Kidney capillary endothelial cell (primary cell): ENCODE results near the gene GFRA3.

Source experiments
- DNase-seq: peaks from one replicate; pipeline ENCODE4 v3.0.0-alpha.2; 2018; ENCODE audit warnings: low spot score

Gene GFRA3

GRCh38 chr5:138246822-138247221 is 27.6 kb downstream of the GFRA3 start:
- DNase-seq = no peak

- DNase-seq = no peak
Observed at GRCh38 chr5:138246334-138246733, 28.1 kb downstream of the GFRA3 start.

- no peak for DNase-seq
Observed at GRCh38 chr5:138245717-138246116, 28.7 kb downstream of the GFRA3 start.

- DNase-seq = no peak
Observed at GRCh38 chr5:138243794-138244193, 30.6 kb downstream of the GFRA3 start.

- peak; percentile 30 for DNase-seq
Observed at GRCh38 chr5:138241688-138242571, 32.5 kb downstream of the GFRA3 start.

- no peak for DNase-seq
Observed at GRCh38 chr5:138240650-138241385, 33.6 kb downstream of the GFRA3 start.

GRCh38 chr5:138238034-138238433 is 36.4 kb downstream of the GFRA3 start:
- no peak for DNase-seq

- DNase-seq = no peak
Observed at GRCh38 chr5:138234651-138235050, 39.8 kb downstream of the GFRA3 start.

GRCh38 chr5:138233280-138233679 is 41.1 kb downstream of the GFRA3 start:
- DNase-seq = no peak

GRCh38 chr5:138230981-138231589 is 43.3 kb downstream of the GFRA3 start:
- no peak for DNase-seq

- DNase-seq = no peak
Observed at GRCh38 chr5:138230261-138230660, 44.2 kb downstream of the GFRA3 start.

GRCh38 chr5:138229387-138229786 is 45.0 kb downstream of the GFRA3 start:
- DNase-seq = no peak

GRCh38 chr5:138226910-138227309 is 47.5 kb downstream of the GFRA3 start:
- DNase-seq = no peak

GRCh38 chr5:138224712-138225111 is 49.7 kb downstream of the GFRA3 start:
- no peak for DNase-seq

- DNase-seq = no peak
Observed at GRCh38 chr5:138223532-138223931, 50.9 kb downstream of the GFRA3 start.

- no peak for DNase-seq
Observed at GRCh38 chr5:138216799-138217198, 57.6 kb downstream of the GFRA3 start.

GRCh38 chr5:138213161-138214029 is 61.0 kb downstream of the GFRA3 start, which contains the start of gene CDC23:
TSS of gene CDC23 (minus strand) at chr5:138213323. CDS start at chr5:138213312, 11 bp downstream.
- peak; percentile 99 for DNase-seq

GRCh38 chr5:138212828-138213160 is 61.6 kb downstream of the GFRA3 start:
- peak; percentile 12 for DNase-seq

GRCh38 chr5:138210985-138211384 is 63.4 kb downstream of the GFRA3 start:
- no peak for DNase-seq
